HEK293 (cell line): ENCODE data around the gene ENAH.

Experiments
- PRDM1 ChIP-seq: fragments of 450-650 bp; formaldehyde crosslinking; IDR thresholded peaks from 2 replicates; pipeline ENCODE4; 2016; ENCODE audit warnings: missing biosample characterization, missing genetic modification characterization
- ZBTB17 ChIP-seq: fragments of 450-650 bp; formaldehyde crosslinking; IDR thresholded peaks from 2 replicates; pipeline ENCODE4 v1.5.1; 2016; ENCODE audit warnings: missing biosample characterization, missing genetic modification characterization
- ZNF138 ChIP-seq: fragments of 450-650 bp; formaldehyde crosslinking; IDR thresholded peaks from 2 replicates; pipeline ENCODE4 v1.5.1; 2016; ENCODE audit warnings: missing biosample characterization, missing genetic modification characterization, borderline replicate concordance
- ZNF660 ChIP-seq: fragments of 450-650 bp; IDR thresholded peaks from 2 replicates; pipeline ENCODE4 v1.5.1; 2018; ENCODE audit warnings: missing biosample characterization, mild to moderate bottlenecking, missing genetic modification characterization
- ZNF777 ChIP-seq: fragments of 450-650 bp; formaldehyde crosslinking; IDR thresholded peaks from 2 replicates; pipeline ENCODE4 v1.5.1; 2017; ENCODE audit warnings: missing biosample characterization, missing genetic modification characterization, borderline replicate concordance
- TF ChIP-seq, protein P1 (sequence below): IDR thresholded peaks from 2 replicates; pipeline ENCODE4 v1.6.1; 2011; ENCODE audit warnings: mild to moderate bottlenecking, low read depth, low read length, borderline replicate concordance
- TF ChIP-seq, protein P2 (sequence below): fragments of 450-650 bp; formaldehyde crosslinking; IDR thresholded peaks from 2 replicates; pipeline ENCODE4 v1.5.1; 2016; ENCODE audit warnings: missing biosample characterization, missing genetic modification characterization
- TF ChIP-seq, protein P3 (sequence below): fragments of 450-650 bp; formaldehyde crosslinking; IDR thresholded peaks from 2 replicates; pipeline ENCODE4 v1.5.1; 2016; ENCODE audit warnings: missing biosample characterization, missing genetic modification characterization
- TF ChIP-seq, protein P4 (sequence below): fragments of 450-650 bp; formaldehyde crosslinking; IDR thresholded peaks from 2 replicates; pipeline ENCODE4 v1.5.1; 2016; ENCODE audit warnings: missing biosample characterization, missing genetic modification characterization
- TF ChIP-seq, protein P5 (sequence below): fragments of 450-650 bp; formaldehyde crosslinking; IDR thresholded peaks from 2 replicates; pipeline ENCODE4 v1.5.1; 2016; ENCODE audit warnings: missing biosample characterization, missing genetic modification characterization
- TF ChIP-seq, protein P6 (sequence below): fragments of 450-650 bp; formaldehyde crosslinking; IDR thresholded peaks from 2 replicates; pipeline ENCODE4 v1.5.1; 2016; ENCODE audit warnings: missing biosample characterization, missing genetic modification characterization
- TF ChIP-seq, protein P7 (sequence below): fragments of 450-650 bp; formaldehyde crosslinking; IDR thresholded peaks from 2 replicates; pipeline ENCODE4 v1.5.1; 2016; ENCODE audit warnings: missing biosample characterization, missing genetic modification characterization
- TF ChIP-seq, protein P8 (sequence below): fragments of 450-650 bp; formaldehyde crosslinking; IDR thresholded peaks from 2 replicates; pipeline ENCODE4 v1.5.1; 2016; ENCODE audit warnings: missing biosample characterization, missing genetic modification characterization

DNA sequence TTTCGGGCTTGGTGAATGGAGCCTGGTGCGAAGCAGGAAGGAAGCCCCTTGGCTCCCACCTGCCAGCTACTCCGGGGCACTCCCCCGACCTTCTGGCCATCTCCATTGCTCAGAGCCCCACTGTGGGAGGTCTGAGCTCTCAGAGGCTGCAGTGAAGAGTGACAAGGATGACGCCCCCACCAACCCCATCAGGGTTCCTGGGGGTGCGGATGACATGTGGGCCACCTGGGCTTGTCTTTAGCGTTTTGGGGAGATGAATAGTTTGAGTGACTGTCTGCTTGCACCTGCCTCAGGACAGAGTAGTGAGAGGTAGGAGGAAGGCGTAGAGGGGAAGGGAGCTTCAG is 181.8 kb downstream of the ENAH start:
- TF ChIP-seq, protein P1, sequence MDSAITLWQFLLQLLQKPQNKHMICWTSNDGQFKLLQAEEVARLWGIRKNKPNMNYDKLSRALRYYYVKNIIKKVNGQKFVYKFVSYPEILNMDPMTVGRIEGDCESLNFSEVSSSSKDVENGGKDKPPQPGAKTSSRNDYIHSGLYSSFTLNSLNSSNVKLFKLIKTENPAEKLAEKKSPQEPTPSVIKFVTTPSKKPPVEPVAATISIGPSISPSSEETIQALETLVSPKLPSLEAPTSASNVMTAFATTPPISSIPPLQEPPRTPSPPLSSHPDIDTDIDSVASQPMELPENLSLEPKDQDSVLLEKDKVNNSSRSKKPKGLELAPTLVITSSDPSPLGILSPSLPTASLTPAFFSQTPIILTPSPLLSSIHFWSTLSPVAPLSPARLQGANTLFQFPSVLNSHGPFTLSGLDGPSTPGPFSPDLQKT, result no peak
- TF ChIP-seq, protein P2, sequence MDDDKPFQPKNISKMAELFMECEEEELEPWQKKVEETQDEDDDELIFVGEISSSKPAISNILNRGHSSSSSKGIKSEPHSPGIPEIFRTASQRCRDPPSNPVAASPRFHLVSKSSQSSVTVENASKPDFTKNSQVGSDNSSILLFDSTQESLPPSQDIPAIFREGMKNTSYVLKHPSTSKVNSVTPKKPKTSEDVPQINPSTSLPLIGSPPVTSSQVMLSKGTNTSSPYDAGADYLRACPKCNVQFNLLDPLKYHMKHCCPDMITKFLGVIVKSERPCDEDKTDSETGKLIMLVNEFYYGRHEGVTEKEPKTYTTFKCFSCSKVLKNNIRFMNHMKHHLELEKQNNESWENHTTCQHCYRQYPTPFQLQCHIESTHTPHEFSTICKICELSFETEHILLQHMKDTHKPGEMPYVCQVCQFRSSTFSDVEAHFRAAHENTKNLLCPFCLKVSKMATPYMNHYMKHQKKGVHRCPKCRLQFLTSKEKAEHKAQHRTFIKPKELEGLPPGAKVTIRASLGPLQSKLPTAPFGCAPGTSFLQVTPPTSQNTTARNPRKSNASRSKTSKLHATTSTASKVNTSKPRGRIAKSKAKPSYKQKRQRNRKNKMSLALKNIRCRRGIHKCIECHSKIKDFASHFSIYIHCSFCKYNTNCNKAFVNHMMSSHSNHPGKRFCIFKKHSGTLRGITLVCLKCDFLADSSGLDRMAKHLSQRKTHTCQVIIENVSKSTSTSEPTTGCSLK, result no peak
- TF ChIP-seq ZNF138 (tag by site-specific recombination), result no peak
- TF ChIP-seq ZNF777 (tag by site-specific recombination), result no peak
- no peak for TF ChIP-seq ZNF660 (tag by site-specific recombination)
- TF ChIP-seq, protein P3, sequence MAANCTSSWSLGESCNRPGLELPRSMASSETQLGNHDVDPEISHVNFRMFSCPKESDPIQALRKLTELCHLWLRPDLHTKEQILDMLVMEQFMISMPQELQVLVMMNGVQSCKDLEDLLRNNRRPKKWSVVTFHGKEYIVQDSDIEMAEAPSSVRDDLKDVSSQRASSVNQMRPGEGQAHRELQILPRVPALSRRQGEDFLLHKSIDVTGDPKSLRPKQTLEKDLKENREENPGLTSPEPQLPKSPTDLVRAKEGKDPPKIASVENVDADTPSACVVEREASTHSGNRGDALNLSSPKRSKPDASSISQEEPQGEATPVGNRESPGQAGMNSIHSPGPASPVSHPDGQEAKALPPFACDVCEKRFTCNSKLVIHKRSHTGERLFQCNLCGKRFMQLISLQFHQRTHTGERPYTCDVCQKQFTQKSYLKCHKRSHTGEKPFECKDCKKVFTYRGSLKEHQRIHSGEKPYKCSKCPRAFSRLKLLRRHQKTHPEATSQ (tag by site-specific recombination), result no peak
- TF ChIP-seq, protein P4, sequence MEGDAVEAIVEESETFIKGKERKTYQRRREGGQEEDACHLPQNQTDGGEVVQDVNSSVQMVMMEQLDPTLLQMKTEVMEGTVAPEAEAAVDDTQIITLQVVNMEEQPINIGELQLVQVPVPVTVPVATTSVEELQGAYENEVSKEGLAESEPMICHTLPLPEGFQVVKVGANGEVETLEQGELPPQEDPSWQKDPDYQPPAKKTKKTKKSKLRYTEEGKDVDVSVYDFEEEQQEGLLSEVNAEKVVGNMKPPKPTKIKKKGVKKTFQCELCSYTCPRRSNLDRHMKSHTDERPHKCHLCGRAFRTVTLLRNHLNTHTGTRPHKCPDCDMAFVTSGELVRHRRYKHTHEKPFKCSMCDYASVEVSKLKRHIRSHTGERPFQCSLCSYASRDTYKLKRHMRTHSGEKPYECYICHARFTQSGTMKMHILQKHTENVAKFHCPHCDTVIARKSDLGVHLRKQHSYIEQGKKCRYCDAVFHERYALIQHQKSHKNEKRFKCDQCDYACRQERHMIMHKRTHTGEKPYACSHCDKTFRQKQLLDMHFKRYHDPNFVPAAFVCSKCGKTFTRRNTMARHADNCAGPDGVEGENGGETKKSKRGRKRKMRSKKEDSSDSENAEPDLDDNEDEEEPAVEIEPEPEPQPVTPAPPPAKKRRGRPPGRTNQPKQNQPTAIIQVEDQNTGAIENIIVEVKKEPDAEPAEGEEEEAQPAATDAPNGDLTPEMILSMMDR (tag by site-specific recombination), result no peak
- TF ChIP-seq, protein P5, sequence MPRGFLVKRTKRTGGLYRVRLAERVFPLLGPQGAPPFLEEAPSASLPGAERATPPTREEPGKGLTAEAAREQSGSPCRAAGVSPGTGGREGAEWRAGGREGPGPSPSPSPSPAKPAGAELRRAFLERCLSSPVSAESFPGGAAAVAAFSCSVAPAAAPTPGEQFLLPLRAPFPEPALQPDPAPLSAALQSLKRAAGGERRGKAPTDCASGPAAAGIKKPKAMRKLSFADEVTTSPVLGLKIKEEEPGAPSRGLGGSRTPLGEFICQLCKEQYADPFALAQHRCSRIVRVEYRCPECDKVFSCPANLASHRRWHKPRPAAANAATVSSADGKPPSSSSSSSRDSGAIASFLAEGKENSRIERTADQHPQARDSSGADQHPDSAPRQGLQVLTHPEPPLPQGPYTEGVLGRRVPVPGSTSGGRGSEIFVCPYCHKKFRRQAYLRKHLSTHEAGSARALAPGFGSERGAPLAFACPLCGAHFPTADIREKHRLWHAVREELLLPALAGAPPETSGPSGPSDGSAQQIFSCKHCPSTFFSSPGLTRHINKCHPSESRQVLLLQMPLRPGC, result no peak
- no peak for TF ChIP-seq ZBTB17 (tag by site-specific recombination)
- TF ChIP-seq, protein P6, sequence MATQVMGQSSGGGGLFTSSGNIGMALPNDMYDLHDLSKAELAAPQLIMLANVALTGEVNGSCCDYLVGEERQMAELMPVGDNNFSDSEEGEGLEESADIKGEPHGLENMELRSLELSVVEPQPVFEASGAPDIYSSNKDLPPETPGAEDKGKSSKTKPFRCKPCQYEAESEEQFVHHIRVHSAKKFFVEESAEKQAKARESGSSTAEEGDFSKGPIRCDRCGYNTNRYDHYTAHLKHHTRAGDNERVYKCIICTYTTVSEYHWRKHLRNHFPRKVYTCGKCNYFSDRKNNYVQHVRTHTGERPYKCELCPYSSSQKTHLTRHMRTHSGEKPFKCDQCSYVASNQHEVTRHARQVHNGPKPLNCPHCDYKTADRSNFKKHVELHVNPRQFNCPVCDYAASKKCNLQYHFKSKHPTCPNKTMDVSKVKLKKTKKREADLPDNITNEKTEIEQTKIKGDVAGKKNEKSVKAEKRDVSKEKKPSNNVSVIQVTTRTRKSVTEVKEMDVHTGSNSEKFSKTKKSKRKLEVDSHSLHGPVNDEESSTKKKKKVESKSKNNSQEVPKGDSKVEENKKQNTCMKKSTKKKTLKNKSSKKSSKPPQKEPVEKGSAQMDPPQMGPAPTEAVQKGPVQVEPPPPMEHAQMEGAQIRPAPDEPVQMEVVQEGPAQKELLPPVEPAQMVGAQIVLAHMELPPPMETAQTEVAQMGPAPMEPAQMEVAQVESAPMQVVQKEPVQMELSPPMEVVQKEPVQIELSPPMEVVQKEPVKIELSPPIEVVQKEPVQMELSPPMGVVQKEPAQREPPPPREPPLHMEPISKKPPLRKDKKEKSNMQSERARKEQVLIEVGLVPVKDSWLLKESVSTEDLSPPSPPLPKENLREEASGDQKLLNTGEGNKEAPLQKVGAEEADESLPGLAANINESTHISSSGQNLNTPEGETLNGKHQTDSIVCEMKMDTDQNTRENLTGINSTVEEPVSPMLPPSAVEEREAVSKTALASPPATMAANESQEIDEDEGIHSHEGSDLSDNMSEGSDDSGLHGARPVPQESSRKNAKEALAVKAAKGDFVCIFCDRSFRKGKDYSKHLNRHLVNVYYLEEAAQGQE (tag by site-specific recombination), result no peak
- no peak for TF ChIP-seq PRDM1 (tag by site-specific recombination)
- TF ChIP-seq, protein P7, sequence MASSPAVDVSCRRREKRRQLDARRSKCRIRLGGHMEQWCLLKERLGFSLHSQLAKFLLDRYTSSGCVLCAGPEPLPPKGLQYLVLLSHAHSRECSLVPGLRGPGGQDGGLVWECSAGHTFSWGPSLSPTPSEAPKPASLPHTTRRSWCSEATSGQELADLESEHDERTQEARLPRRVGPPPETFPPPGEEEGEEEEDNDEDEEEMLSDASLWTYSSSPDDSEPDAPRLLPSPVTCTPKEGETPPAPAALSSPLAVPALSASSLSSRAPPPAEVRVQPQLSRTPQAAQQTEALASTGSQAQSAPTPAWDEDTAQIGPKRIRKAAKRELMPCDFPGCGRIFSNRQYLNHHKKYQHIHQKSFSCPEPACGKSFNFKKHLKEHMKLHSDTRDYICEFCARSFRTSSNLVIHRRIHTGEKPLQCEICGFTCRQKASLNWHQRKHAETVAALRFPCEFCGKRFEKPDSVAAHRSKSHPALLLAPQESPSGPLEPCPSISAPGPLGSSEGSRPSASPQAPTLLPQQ (tag by site-specific recombination), result no peak
- TF ChIP-seq, protein P8, sequence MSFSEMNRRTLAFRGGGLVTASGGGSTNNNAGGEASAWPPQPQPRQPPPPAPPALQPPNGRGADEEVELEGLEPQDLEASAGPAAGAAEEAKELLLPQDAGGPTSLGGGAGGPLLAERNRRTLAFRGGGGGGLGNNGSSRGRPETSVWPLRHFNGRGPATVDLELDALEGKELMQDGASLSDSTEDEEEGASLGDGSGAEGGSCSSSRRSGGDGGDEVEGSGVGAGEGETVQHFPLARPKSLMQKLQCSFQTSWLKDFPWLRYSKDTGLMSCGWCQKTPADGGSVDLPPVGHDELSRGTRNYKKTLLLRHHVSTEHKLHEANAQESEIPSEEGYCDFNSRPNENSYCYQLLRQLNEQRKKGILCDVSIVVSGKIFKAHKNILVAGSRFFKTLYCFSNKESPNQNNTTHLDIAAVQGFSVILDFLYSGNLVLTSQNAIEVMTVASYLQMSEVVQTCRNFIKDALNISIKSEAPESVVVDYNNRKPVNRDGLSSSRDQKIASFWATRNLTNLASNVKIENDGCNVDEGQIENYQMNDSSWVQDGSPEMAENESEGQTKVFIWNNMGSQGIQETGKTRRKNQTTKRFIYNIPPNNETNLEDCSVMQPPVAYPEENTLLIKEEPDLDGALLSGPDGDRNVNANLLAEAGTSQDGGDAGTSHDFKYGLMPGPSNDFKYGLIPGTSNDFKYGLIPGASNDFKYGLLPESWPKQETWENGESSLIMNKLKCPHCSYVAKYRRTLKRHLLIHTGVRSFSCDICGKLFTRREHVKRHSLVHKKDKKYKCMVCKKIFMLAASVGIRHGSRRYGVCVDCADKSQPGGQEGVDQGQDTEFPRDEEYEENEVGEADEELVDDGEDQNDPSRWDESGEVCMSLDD, result no peak
